AG09309 (cell line): ENCODE data around the gene GPD2.
A peak's percentile ranks its signal among the peaks of the same experiment; 100 is the strongest.

Experiments used
- DNase-seq: peaks from one replicate; pipeline ENCODE4 v3.0.0-alpha.2; 2010; ENCODE audit warnings: low read depth
- H3K4me3 ChIP-seq: 2 replicates; pipeline ENCODE4 v1.5.1; 2011; ENCODE audit warnings: mild to moderate bottlenecking, low read depth, low read length, moderate library complexity; ENCODE audit not compliant: control insufficient read depth
- TF ChIP-seq, protein P1 (sequence below): IDR thresholded peaks from 2 replicates; pipeline ENCODE4 v1.5.1; 2011; ENCODE audit warnings: mild to moderate bottlenecking, low read depth, low read length, inconsistent platforms; ENCODE audit not compliant: insufficient read depth, control insufficient read depth; ENCODE audit errors: missing control alignments

The GPD2 gene

DNA sequence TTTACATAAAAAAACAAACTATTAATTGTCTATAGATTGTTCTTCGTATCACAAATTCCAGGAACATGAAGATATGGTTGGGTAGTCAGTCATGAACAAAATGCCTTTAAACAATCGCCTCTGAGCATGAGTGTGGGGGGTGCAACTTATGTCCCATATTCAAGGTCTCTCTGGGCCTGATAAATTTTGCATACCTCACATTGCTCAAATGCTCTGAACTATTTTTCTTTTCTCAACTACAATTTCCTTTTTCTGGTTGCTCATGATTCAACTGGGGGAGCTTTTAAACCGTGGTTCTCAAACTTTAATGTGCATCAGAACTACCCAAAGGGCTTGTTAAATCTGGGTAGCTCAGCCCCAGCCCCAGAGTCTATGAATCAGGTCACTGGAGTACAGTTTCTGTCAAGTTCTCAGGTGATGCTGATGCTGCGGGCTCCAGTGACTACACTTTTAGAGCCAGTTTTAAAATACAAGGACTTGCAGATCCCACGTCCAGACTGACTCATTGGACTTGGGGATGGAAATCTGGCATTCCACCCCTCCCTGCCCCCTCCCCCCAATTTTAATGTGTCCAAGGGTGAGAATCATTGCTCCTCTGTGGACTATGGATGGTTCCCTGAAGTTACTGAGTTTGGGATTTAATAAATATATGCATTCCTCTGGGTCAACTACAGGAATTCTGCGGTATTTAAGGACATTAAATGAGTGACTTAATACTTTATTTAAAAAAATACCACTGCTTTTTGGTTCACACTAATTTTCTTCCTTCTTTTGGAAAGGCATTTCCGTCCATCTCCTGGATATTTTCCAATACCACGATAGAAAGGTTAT, 1.5 kb upstream of the GPD2 start:
- DNase-seq = no peak
- no peak overlapping the region for H3K4me3 ChIP-seq
- TF ChIP-seq, protein P1, sequence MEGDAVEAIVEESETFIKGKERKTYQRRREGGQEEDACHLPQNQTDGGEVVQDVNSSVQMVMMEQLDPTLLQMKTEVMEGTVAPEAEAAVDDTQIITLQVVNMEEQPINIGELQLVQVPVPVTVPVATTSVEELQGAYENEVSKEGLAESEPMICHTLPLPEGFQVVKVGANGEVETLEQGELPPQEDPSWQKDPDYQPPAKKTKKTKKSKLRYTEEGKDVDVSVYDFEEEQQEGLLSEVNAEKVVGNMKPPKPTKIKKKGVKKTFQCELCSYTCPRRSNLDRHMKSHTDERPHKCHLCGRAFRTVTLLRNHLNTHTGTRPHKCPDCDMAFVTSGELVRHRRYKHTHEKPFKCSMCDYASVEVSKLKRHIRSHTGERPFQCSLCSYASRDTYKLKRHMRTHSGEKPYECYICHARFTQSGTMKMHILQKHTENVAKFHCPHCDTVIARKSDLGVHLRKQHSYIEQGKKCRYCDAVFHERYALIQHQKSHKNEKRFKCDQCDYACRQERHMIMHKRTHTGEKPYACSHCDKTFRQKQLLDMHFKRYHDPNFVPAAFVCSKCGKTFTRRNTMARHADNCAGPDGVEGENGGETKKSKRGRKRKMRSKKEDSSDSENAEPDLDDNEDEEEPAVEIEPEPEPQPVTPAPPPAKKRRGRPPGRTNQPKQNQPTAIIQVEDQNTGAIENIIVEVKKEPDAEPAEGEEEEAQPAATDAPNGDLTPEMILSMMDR = no peak

DNA sequence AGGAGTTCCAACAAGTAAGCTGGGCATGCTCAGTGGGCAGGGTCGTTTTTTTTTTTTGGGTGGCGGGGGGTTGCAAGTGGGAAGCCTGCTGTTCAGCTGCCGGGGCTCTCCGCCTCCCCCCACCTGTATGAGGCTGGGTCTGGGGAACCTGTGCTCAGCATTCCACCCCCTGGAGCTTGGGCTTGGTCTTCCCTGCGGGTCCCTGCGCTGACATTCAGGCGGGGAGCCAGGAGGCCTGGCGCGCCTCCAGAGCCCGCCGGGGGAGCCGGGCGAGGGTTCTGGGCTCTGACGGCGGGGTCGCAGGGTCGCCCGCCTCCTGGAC, 822 bp upstream of the GPD2 start:
- TF ChIP-seq, protein P1 = no peak
- peak overlapping the region; percentile 71 for H3K4me3 ChIP-seq
- no peak for DNase-seq

DNA sequence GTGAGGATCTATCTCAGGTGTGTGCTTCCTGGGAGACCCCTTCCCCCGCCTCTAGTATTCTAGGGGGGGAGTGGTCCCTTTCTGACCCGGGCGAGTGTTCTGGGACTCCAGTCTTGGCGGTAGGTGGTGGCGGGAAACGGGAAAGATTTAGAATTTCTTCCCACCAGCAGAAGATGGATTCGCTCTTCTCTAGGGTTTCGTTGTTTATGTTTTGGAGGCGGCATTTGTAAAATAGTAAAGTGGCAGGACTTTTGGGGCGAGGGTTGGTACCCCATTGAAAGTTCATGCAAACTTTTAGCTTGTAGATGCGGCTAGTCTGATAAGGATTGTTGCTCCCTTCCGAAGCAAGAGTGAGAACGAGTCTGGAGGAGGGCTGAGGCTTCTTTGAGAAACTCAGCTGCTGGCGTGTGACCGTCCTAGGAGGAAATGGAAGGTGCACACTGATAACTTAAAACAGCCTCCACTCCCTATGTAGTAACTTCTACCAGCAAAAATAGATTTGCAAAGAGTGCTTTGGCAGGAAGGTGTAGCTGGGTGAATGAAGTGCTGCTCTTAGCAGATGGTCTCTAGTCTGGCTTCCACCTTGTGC, 412 bp downstream of the GPD2 start:
- no peak for DNase-seq
- TF ChIP-seq, protein P1 = no peak
- H3K4me3 ChIP-seq = peak overlapping the region; percentile 71

DNA sequence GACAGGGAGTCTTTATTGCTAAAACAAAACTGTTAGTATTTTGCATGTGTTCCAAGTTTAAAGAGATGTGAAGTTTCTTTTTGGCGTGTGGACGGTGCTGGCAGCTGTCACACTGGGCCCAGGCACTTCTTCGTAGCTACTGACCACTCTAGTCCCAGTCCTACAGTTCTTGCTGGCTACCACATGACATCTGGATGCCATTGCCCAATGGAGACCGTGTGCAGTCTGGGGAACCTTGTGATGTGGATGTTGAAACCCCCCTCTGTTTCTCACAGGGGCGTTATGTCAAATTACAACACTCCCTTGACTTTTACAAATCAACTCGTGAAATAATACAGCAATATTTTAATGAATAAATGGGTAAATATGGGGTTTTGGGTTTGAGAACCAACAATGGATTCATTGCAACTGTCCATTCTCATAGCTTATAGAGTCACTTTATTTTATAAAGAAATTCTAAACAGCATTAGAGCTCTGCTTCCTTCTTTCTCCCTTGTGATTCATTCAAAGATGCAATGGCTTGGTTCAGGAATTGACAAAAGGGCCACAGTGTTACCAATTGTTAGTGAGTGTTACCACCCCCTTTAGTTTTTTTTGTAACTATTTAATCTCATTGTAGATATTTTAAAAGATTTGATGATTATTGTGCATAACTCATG, 1.2 kb downstream of the GPD2 start:
- no peak for DNase-seq
- TF ChIP-seq, protein P1 = no peak
- H3K4me3 ChIP-seq = peak overlapping the region; percentile 71

DNA sequence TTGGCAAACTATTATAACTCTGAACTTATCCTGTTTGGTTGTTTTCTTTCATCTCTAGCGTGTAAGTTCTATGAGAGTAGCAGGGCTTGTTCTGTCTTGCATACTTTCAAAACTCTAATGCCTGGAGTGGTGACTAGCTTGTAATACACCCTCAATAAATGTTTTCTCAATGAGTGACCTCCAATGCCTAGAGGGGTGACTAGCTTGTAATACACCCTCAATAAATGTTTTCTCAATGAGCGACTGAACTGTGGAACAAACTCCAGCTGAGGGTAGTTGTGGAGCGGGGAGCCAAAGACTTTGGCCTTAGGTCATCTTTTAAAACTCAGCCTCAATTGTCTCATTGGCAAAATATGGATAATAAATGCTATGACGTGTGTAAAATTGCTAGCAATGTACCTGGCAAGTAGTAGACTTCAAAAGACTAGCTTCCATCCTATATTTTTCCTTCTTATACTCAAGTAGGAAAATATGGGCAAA, 1.8 kb downstream of the GPD2 start:
- TF ChIP-seq, protein P1 = no peak
- no peak for DNase-seq
- H3K4me3 ChIP-seq = no peak overlapping the region

DNA sequence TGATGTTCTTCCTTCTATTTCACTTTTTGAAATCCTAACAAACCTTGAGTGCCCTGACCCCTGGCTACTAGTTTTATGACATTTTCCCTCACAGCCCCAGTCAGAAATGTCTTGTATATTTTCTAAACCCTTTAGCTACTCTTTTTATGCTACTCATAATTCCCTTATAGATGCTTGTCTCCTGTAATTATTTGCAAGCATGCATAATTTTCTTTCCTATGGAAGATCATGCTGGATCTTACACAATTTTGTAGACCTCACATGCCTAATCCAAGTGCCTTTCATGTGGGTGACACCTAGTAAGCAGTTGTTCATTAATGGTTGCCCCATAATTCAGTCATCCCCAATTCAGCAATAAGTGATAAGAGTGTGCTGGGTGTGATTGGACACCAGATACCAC, 6.9 kb downstream of the GPD2 start:
- TF ChIP-seq, protein P1 = no peak
- DNase-seq = no peak
- no peak overlapping the region for H3K4me3 ChIP-seq
